OCI-LY7 (cell line): ENCODE measurements around the gene CLEC2L. TPM values are rescaled to one million over a fixed set of nuclear protein-coding genes. Genes with fewer than 3 reads are reported as not detected.

ENCODE experiments used
- BruUV-seq: library from RNA; stranded (reverse); fragments of 400-500 nt; replicated peaks from 2 replicates; lab custom pipeline; 2021; lab: Mats Ljungman, UMichigan
- CTCF ChIA-PET: fragments of 300-600 bp; sonication (Branson Sonifier 250); formaldehyde crosslinking; loops from one replicate; lab custom pipeline; 2022; ENCODE audit warnings: antibody characterized with exemption; ENCODE audit not compliant: unreplicated experiment; lab: Charles Lee
- POLR2A ChIA-PET: fragments of 300-600 bp; sonication (Branson Sonifier 250); formaldehyde crosslinking; loops from one replicate; lab custom pipeline; 2022; ENCODE audit warnings: antibody characterized with exemption; lab: Charles Lee
- DNase-seq: peaks from one replicate; pipeline ENCODE4 v3.0.0-alpha.2; 2015; ENCODE audit warnings: low spot score
- H2AFZ ChIP-seq: fragments of 200-600 bp; sonication (generic), shearing (Covaris generic); 2 replicates; pipeline ENCODE4 v1.6.1; 2014; ENCODE audit warnings: mild to moderate bottlenecking, antibody characterized with exemption, low read length, moderate library complexity
- H3K27ac ChIP-seq: fragments of 200-600 bp; sonication (generic); 2 replicates; pipeline ENCODE4 v1.5.1; 2014; ENCODE audit warnings: mixed run types, low read depth, mild to moderate bottlenecking, moderate library complexity, low read length, inconsistent platforms; ENCODE audit not compliant: poor library complexity, severe bottlenecking
- H3K36me3 ChIP-seq: fragments of 200-600 bp; sonication (generic); 2 replicates; pipeline ENCODE4 v1.6.1; 2014; ENCODE audit warnings: mild to moderate bottlenecking, antibody characterized with exemption, low read length, moderate library complexity, mixed read lengths; ENCODE audit not compliant: insufficient read depth
- H3K4me1 ChIP-seq: fragments of 200-600 bp; sonication (generic); 2 replicates; pipeline ENCODE4 v1.5.1; 2014; ENCODE audit warnings: mild to moderate bottlenecking, low read length; ENCODE audit not compliant: insufficient read depth, poor library complexity, severe bottlenecking
- H3K4me2 ChIP-seq: fragments of 200-600 bp; sonication (generic); 2 replicates; pipeline ENCODE4 v1.6.1; 2014; ENCODE audit warnings: mild to moderate bottlenecking, low read length
- H3K4me3 ChIP-seq: fragments of 200-600 bp; sonication (generic); 2 replicates; pipeline ENCODE4 v1.5.1; 2014; ENCODE audit warnings: mild to moderate bottlenecking, low read depth, low read length; ENCODE audit not compliant: poor library complexity, severe bottlenecking
- H3K79me2 ChIP-seq: fragments of 200-600 bp; sonication (generic); 2 replicates; pipeline ENCODE4 v1.6.1; 2016; ENCODE audit warnings: low read depth, mild to moderate bottlenecking, low read length, moderate library complexity, mixed read lengths; ENCODE audit not compliant: insufficient read depth
- H3K9me2 ChIP-seq: fragments of 200-600 bp; sonication (generic); 2 replicates; pipeline ENCODE4 v1.6.1; 2016; ENCODE audit warnings: mild to moderate bottlenecking, low read length, mixed read lengths; ENCODE audit not compliant: insufficient read depth
- H3K9me3 ChIP-seq: fragments of 200-600 bp; sonication (generic); 2 replicates; pipeline ENCODE4 v1.6.1; 2014; ENCODE audit warnings: mild to moderate bottlenecking, mixed run types, low read length, mixed read lengths
- H4K20me1 ChIP-seq: fragments of 200-600 bp; sonication (generic); 2 replicates; pipeline ENCODE4 v1.6.1; 2014; ENCODE audit warnings: mild to moderate bottlenecking, antibody characterized with exemption, low read length, moderate library complexity, mixed read lengths; ENCODE audit not compliant: insufficient read depth
- EZH2phosphoT487 ChIP-seq: fragments of 200-600 bp; sonication (generic); IDR thresholded peaks from 2 replicates; pipeline ENCODE4 v1.6.1; 2018; ENCODE audit warnings: low read depth, borderline replicate concordance, mild to moderate bottlenecking, mixed run types, antibody characterized with exemption, low read length, moderate library complexity, mixed read lengths
- intact Hi-C: fragments of 100-400 bp; cut with micrococcal nuclease; formaldehyde crosslinking; loops from one replicate; pipeline ENCODE4 v1.10.0; 2022; ENCODE audit not compliant: unreplicated experiment
- total RNA-seq, 2 experiments: library from RNA; depleted of rRNA in 1 of 2; stranded (reverse); fragments of >200 nt in 1 of 2; shearing (Covaris generic) in 1 of 2; gene quantifications; 2 replicates each; pipeline ENCODE4 v1.2.3, GENCODE V29; 2014 to 2022
- TF ChIP-seq, protein P1 (sequence below): fragments of 200-600 bp; sonication (generic); conservative IDR thresholded peaks from 2 replicates; pipeline ENCODE4 v1.5.1; 2014; ENCODE audit warnings: mild to moderate bottlenecking, antibody characterized with exemption, low read length, moderate library complexity, mixed read lengths

Gene CLEC2L
- total RNA-seq, 2 experiments from 2014 or later, result not detected

DNA sequence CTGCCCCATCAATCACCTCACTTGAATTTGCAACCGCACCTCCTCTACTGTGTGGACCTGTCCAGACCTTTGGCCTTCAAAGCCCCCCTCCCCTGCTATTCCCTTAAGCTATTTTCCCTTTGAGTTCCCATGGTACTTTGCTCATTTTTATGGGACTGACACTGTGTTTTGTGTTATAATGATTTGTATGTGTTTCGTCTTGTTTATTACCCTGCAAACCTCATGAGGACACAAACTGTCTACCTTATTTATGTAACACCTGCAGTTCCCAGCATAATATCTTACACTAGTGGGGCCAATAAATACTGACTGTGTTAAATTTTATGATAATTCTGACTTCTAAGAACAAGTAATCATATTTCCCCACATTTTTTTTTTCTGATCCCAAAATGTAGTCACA is 70.6 kb downstream of the CLEC2L start:
- Histone ChIP-seq H4K20me1 (no peaks in the 10 kb centered on the region), H2AFZ (no peak overlapping the region), H3K4me3 (no peak overlapping the region), H3K36me3 (no peaks in the 10 kb centered on the region), H3K9me3 (no peaks in the 10 kb centered on the region), H3K4me1 (no peaks in the 10 kb centered on the region), H3K9me2 (no peaks in the 10 kb centered on the region), H3K27ac (no peak overlapping the region), H3K4me2 (no peak overlapping the region), H3K79me2 (no peaks in the 10 kb centered on the region)
- TF ChIP-seq EZH2phosphoT487, result no peak
- TF ChIP-seq, protein P1, sequence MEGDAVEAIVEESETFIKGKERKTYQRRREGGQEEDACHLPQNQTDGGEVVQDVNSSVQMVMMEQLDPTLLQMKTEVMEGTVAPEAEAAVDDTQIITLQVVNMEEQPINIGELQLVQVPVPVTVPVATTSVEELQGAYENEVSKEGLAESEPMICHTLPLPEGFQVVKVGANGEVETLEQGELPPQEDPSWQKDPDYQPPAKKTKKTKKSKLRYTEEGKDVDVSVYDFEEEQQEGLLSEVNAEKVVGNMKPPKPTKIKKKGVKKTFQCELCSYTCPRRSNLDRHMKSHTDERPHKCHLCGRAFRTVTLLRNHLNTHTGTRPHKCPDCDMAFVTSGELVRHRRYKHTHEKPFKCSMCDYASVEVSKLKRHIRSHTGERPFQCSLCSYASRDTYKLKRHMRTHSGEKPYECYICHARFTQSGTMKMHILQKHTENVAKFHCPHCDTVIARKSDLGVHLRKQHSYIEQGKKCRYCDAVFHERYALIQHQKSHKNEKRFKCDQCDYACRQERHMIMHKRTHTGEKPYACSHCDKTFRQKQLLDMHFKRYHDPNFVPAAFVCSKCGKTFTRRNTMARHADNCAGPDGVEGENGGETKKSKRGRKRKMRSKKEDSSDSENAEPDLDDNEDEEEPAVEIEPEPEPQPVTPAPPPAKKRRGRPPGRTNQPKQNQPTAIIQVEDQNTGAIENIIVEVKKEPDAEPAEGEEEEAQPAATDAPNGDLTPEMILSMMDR, result no peak
- BruUV-seq, result no TSS peak
- DNase-seq, result no peak
- ChIA-PET CTCF (no interaction called here), POLR2A (interaction anchor here (1.2 kb wide), 1 partner anchor 441 kb away, joined by 3 read pairs; no protein-coding TSS in a partner anchor)
- intact Hi-C loops, result no loop called here

Other genes starting within 250 kb of the CLEC2L start
- 7.2 and 19.5 TPM in 2 replicates for gene FMC1, start 182.3 kb upstream of the CLEC2L start, total RNA-seq (2014; rRNA removed; shearing (Covaris generic))
- 15.1 and 18.4 TPM in 2 replicates for gene FMC1, start 182.3 kb upstream of the CLEC2L start, total RNA-seq (2022)
- gene LUC7L2, start 163.8 kb upstream of the CLEC2L start, total RNA-seq (2014; rRNA removed; shearing (Covaris generic)), result 79.6 and 94.9 TPM in 2 replicates
- 143 and 163 TPM in 2 replicates for gene LUC7L2, start 163.8 kb upstream of the CLEC2L start, total RNA-seq (2022)
- not detected in 2 replicates for gene KLRG2, start 40.0 kb upstream of the CLEC2L start, total RNA-seq (2014; rRNA removed; shearing (Covaris generic))
- gene KLRG2, start 40.0 kb upstream of the CLEC2L start, total RNA-seq (2022), result not detected in 2 replicates